Activated CD8-positive, alpha-beta memory T cell treated with anti-CD3 and anti-CD28 coated beads for 24 hours (primary cell): ENCODE results near the gene DNAJA3.
"Not testable (repeated sequence)": the region's sequence is repeated elsewhere in the genome, so short reads cannot be mapped to it uniquely, and the experiment has no call there.

ENCODE experiments used
- DNase-seq: peaks from one replicate; pipeline ENCODE4 v3.0.0-alpha.2; 2020

DNAJA3 gene

DNA sequence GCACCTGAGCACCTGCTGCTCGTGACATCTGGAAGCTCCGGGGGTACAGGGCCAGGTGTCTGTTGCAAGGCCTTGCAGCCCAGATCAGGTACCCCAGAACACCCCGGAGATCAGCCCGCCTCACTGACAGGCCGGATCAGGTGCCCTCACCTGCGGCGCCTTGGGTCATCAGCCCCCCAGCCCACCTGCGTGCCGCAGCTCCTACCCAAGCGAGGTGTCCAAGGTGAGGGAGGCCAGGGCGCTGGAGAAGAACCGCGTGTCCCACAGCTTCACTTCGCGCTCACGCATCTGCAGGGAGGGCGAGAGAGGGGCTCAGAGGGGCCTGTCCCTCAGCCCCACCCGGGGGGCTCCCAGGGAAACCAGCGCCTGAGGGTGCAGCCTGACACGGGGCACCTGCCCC is 37.9 kb upstream of the DNAJA3 start:
- no peak for DNase-seq

DNA sequence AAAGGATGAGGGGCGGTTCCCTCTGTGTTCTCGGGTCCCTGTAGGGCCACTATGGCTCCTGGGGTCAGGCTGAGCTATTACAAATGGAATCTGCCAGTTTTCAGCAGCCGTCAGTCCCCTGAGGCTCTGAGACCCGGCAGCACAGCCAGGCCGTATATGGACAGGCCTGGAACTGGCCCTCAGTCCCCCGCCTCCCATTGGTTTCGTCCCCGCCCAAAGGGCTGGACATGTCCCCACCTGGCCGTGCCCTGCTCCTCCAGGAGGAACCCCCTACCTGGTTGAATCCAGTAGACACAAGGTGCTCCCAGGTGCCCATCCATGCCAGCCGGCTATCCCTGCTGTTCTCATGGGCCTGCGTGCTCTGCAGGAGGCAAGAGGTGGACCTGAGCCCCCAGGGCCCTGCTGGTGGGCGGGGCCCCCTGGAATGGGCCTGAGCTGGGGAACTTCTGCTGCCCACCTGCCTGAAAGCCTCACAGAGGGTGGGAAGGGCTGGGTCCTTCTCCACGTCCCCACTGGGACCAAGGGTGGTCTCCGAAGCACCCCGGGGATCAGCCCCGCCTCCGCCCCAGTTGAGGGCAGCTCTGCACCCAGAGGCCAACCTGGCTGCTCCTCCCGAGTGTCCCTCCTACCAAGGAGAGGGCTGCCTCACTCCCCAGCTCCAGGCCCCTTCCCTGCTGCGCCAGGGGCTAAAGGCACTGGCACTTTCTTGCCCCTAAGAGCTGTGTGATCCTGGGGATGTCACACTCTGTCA is 37.2 kb upstream of the DNAJA3 start:
- DNase-seq, result no peak

DNA sequence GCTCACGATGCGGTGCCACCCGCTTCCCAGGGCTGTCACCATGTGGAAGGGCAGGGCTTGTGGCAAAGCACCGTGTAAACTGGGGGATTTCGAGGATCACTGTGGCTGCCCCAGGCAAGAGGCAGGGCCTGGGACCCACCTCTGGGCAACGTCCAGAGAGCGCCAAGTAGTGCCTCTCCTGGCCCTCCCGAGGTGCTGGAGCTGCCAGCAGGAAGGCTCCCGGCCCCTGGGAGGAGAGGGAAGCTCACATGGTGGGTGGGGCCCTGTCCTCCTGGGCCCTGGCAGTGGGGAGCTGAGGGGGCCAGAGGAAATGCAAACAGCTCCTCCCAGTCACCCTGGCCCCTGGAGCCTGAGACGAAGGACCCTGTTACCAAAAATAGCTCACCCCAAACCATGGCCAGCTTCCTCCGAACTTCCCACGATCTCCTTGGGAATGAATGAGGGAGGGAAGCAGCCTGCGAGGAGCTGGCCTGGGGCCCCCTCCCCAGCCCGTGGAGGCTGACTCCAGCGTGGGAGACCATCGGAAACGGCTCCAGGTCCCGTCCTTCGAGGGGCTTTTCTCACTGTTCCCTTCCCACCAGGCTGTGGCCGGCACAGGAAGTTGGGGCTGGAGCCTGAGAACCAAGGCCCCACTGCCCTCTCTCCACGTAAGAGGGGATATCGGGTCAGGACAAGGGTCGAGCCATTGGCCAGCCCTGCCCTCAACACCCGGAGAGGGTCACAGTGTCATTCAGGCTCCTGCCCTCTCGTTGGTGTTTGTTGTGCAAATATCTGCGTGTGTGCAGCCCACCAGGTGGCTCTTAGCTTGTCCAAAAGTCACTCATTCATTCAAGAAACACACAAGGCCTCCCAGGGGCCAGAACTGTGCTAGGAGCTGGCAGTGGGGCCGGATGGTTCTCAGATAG is 36.4 kb upstream of the DNAJA3 start:
- no peak for DNase-seq

DNA sequence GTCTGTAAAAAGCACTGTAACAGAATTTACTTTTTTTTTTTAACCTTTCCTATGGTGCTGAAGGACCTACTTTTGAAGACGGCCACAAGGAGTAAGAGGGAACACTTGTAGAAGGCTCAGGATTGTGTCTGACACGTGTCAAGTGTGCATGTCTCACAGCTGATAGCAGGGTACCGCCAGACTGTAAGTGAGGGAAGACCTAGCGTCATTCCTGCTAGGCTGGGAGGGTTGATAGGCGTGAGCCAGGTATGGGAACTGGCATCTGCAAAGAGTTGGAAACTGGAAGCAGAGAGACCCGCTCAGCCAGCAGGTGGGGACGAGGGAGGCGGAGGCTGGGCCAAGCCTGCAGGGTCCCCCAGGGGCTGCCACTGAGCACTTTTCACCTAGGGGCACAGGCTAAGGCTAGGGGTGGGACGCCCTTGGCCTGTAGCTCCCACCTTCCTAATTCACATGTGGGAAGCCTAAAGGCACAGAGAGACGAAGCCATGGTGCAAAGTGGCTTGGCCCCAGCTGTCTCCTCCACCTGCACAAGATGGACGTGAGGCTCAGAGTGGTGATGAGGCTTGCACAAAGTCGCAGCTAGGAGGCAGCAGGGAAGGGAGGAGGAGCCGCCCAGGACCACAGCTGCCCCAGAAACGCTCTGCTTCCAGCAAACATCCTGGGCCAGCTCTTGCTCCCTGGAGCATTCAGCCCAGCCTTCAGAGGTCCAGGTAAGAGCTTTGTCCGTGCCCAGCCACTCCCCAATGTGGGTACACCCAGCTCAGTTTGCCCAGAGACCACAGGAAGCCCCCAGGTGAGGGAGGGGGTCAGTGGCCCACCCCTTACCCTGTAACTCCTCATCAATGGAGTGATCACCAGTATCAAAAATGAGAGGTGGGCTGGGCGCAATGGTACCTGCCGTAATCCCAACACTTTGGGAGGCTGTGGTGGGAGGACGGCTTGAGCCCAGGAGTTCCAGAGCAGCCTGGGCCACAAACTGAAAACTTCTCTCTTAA is 35.1 kb upstream of the DNAJA3 start:
- no peak for DNase-seq

DNA sequence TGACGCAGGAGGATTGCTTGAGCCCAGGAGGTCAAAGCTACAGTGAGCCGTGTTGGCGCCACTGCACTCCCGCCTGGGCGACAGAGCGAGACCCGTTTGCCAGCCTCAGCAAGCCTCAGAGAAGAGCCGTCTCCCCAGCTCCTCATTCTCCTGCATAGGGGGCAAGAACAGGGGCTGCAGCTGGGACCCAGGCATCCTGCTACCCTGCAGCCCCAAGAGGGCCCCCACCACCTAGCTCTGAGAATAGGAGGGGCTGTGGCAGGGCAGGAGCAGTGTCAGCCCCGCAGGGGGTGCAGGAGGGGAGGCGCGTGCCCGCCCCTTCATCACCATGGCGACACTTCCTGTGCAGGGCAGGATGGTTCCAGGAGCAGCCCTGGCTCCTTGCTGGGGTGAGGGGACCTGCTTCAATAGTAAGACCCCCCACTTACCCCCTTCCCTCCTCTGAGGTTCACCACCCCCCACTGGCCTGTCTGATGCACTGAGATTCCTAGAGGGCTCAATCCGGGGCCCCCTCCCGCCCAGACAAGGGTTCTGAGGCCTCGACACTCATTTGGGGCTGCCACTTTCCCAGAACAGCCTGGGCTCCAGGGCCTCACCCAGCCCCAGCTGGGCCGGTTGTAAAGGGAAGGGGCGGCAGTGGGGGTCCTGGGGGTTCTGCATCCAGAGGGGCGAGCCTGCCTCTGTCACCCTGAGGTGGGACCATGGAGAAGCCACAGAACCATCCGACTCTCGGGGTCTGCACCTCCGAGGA is 33.9 kb upstream of the DNAJA3 start:
- DNase-seq, result no peak

DNA sequence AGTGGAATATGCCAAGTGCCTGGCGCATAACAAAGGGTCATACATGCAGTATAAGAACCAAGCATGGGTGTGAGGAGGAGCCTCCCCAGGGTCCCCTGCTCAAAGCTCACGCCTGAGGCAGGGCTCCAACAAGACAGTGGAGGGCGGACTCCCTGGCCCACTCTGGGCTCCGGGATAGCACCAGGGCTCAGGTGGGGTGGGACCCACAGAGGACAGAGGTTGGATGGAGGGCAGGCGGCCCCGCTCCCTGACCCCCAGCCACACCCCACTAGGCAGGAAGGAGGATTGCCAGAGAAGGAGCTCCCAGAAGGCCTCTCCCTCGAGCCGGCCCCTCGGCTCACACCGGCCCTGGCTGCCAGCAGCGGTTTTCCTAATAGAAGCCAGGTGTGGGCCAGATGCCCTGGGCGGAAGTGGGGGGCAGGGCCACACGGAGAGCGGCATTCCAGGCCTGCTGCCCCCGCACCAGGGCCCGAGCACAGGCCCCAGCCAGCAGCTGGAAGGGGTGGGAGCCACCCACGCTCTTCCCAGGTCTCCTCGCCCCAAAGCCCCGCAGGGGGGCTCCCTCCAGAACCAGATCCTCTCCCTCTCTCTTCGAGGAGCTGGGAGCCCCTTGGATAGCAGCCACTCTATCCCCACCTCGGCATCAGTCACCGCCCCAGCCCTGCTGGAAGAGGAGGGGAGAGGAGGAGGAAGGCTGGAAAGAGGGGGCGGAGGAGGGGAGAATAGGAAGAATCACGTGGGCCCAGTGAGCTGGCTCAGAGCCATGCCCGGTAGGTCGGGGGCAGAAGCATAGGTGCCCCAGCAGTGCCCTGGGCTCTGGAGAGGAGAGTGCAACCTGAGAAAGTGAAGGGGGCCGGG is 33.1 kb upstream of the DNAJA3 start:
- no peak for DNase-seq

DNA sequence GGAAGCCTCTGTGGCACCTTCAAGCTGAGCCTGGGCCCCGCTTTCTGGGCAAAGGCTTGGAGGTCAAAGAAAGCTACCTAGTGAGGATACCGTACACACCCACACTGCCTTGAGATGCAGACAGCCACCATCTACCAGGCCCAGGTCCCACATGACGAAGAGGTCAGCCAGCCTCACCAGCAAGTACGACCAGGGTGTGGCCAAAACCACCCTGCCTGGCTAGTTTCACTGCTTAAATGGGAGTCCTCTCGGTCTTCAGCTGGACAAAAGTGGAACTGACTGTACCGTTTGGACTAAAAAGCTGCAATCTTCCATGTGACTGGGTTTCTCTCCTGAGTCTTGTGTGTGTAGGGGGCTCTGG is 32.4 kb upstream of the DNAJA3 start:
- no peak for DNase-seq

DNA sequence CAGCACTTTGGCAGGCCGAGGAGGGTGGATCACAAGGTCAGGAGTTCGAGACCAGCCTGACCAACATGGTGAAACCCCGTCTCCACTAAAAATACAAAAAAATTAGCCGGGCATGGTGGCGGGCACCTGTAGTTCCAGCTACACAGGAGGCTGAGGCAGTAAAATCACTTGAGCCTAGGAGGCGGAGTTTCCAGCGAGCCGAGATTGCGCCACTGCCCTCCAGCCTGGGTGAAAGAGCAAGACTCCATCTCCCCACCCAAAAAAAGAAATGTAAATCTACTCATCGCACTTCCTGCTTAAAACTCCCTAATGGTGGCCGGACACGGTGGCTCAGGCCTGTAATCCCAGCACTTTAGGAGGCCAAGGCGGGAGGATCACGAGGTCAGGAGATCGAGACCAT is 31.8 kb upstream of the DNAJA3 start:
- DNase-seq, result not testable (repeated sequence)

DNA sequence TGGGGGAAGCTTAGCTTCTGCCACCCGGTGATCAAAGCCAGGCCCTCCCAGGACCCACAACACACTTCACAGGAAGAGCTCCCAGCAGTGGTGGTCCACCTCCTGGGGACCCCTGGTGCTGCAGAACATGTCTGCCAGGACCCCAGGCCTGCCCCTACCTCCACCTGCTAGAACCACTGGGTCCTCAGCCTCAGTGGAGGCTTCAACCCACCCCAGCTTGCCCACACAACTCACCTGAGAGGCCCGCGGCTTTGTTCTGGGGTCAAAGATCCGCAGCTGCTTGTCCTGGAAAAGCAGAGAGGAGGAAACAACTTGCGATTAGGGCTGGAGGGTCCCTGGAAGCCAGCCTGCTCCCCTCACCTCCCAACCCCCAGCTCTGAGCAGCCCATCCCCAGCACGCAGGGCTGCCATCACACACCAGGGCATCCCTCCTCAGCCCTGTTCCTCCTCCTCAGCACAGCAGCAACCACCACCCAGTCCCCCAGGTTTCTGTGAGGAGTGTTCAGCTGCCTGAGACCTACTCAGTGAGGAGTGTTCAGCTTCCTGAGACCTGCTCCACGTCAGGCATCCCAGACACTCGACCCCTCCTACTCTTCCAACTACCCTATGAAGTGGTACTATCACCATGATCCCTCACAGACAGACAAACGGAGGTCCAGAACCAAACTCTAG is 30.5 kb upstream of the DNAJA3 start:
- DNase-seq, result no peak

DNA sequence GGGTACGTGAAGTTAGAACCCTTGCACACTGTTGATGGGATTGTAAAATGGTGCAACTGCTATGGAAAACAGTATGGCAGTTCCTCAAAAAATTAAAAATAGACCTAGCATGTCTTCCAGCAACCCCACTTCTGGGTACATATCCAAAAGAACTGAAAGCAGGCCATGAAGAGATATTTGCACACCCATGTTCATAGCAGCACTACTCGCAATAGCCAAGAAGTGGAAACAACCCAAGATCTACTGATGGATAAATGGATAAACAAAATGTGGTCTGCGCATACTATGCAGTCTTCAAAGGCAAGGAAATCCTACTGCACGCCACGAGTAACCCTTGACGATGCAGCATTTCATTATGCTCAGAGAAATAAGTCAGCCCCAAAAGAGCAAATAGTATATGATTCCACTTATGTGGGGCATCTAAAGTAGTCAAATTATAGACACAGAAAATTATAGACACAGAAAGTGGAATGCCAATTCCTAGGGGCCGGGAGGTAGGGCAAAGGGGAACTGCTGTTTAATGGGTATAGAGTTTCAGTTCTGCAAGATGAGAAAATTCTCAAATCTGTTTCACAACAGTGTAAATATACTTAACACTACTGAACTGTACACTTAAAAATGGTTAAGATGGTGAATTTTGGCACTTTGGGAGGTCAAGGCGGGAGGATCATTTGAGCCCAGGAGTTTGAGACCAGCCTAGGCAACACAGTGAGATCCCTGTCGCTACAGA is 26.5 kb upstream of the DNAJA3 start:
- DNase-seq, result no peak

DNA sequence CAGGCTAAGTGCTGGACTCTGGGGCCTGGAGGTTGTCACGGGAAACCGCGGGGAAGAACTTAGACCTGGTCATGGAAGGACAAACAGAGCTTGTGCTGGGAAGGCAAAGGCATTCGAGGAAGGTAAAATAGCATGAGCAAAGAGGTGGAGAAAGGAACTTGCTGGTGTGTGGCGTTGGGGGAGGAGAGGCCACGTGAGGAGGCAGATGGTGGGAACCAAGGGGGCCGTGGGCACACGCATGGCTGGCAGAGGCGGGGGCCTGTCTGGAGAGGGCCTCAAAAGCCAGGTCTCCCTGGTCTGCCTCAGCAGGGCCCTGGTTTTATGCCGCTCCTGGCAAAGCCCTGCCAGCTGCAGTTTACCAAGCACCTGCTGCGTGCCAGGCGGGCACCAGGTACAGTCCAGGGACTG is 24.6 kb upstream of the DNAJA3 start:
- no peak for DNase-seq

DNA sequence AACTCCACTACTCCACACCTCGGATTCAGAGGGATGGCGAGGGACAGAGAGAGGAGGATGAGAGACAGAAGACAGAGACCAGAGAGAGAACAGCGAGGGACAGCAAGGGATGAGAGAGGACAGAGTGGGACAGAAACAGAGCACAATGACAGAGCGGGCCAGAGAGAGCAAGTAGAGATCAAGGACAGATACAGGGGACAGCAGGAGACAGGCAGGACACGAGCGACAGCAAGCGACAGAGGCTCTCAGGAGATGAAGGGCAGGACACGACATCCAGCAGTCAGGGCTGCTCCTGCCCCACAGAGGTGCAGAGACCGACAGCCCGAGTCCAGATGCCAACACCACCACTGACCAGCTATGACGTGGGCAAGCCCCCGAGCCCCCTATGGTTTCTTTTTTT is 24.2 kb upstream of the DNAJA3 start:
- no peak for DNase-seq

DNA sequence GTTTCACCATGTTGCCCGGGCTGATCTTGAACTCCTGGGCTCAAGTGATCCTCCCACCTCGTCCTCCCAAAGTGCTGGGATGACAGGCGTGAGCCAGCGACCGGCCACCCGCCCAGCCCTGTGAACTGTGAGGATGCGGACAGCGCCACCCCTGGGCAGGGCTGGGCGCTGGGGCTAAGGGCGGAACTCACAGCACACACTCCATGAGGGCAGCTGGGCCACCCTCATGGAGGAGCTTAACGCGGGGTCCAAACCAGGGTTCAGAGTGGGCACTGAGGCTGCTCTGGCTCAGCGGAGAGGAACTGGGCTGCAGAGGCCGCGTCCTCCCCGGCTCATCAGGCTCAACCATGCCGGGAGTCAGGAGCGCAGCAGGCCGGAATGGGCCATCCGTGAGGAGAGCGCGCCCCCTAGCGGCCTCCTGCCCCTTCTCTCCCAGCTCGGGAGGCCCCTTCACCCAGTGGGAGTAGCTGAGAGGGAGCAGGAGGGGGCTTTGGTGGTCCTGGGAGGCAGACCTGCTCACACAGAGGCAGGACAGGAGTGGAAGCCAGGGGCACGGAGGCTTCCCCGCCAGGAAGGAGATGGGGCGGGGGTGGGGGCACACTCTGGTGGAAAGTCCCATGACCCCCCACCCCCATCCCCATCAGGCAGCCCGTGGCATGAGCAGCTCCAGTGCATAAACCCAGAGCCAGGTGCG is 23.1 kb upstream of the DNAJA3 start:
- DNase-seq, result peak; percentile 89

DNA sequence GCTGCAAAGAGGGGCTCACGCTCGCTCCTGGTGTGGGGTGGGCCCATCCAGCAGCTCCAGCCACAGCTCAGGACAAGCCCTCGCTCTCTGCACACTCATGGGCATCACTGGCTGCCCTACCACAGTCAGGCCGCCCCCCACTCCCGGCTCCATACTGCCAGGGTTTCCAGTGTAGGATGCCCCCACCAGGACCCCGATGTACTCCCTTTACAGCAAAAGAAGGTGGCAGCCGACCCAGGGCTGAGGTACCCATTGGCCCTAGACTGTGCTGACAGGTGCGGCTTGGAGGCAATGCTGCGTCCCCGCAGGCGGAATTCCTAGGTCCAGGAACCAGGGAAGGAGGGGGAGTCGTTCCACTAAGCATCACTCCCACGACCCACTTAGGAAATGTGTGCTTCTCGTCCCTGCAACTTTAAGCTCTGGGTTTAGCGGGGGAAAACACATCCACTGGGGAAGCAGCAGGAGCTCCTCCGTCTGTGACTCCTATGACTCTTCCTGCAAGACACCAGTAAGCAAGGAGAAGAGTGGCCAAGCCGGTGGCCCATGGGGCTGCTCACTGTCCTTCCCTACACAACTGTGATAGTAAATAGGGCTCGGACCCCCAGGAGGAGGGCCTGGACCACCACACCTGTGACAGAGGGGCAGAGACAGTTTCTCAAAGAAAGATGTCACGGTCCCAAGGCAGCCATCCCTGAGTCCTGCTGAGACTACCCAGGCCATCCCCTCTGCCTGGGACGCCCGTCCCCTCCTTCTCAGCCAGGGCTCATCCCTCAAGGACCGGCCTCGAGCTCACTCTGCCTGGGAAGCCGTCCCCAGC is 22.3 kb upstream of the DNAJA3 start:
- no peak for DNase-seq

DNA sequence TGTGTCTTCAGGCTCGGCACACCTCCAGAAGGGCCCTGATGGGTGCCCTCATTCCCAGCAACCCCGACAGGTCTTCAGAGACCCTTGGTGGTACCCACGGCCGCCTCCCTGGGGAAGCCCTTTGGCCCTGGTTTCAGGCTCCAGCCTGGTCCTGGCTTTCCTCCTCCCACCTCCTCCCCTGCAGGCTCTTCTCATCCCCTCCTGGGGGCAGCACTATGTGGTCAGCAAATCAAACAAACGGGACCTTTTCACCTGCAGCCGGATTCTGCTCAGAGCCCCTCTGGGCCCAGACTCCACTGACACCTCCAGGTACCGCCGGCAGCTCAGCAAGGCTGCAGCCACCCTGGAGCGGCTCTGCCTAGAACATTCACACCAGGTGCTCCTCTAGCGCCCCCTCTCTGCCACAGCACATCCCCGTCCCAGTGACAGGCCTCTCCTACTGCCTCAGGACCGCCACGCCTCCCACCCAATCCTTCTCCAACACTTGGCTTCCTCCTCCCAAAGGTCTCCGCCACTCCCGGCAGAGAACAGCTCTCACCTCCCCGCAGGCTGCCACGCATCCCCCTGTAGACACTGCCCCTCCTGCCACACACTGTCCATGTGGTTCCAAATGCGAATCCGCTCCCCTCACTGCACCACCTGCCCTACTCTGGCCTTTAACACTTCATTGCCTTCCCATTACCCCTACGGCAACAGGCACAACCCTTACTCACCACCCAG is 21.3 kb upstream of the DNAJA3 start:
- DNase-seq, result no peak

DNA sequence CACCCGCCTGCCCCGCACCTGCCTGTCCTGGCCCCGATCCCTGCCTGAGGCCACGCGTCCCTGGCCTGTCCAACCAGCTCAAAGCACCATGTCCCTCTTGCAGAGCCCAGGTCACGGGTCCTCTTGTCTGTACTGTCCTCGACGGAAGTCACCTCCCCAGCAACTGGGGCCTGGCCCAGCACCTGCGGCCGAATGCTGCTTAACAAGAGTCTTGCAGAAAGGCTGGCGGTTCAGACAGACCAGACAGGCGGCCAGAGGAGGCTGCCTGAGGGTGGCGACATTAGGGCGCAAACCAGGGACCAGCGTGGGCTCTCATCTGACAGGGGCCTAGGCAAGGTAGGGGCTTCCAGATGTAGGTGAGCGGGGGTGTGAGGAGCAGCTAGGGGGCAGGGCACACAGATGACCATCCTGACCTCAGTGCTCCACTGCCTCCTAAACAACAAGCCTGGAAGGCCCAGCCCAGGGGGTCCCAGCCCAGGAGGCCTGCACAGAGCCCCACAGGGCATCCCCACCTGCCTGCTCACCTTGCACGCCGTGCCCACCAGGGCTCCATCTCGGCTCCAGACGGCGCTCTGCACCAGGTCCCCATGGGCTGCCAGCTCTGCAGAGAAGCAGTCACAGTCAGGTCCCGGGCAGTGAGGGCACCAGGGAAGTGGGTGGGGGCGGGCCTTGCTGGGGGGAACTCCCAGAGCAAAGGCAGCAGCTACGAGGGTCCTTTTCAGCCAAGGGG is 20.5 kb upstream of the DNAJA3 start:
- DNase-seq, result no peak
